Epithelial cell of proximal tubule (primary cell): Measurements from ENCODE around the gene CACNG4. TPM values are rescaled to one million over a fixed set of nuclear protein-coding genes. Genes with fewer than 3 reads are reported as not detected.

Experiments
- DNase-seq: peaks from one replicate; pipeline ENCODE4 v3.0.0-alpha.2; 2011; ENCODE audit warnings: low read depth
- H3K4me3 ChIP-seq: 2 replicates; pipeline ENCODE4 v1.5.1; 2011; ENCODE audit warnings: low read depth, mild to moderate bottlenecking, low read length
- CTCF ChIP-seq: conservative IDR thresholded peaks from 2 replicates; pipeline ENCODE4 v1.5.1; 2012; ENCODE audit warnings: low read depth, mild to moderate bottlenecking, low read length
- total RNA-seq: library from RNA; depleted of rRNA; stranded (reverse); fragments of >200 nt; gene quantifications from 2 replicates; pipeline ENCODE4 v1.2.3, GENCODE V29; 2015

CACNG4 gene
- total RNA-seq, 1 donor from 2014 or later: 0.29 TPM

- no peak for DNase-seq
- H3K4me3 ChIP-seq: no peak overlapping the region
- no peak for TF ChIP-seq CTCF
Measured at GRCh38 chr17:67021196-67021595, 56.7 kb downstream of the CACNG4 start.

GRCh38 chr17:67021743-67022450, 57.4 kb downstream of the CACNG4 start:
- no peak overlapping the region for H3K4me3 ChIP-seq
- DNase-seq: no peak
- TF ChIP-seq CTCF: no peak

- no peak for TF ChIP-seq CTCF
- no peak overlapping the region for H3K4me3 ChIP-seq
- DNase-seq: no peak
Measured at GRCh38 chr17:67022451-67022810, 57.9 kb downstream of the CACNG4 start.

GRCh38 chr17:67024736-67025135, 60.2 kb downstream of the CACNG4 start:
- DNase-seq: no peak
- no peak overlapping the region for H3K4me3 ChIP-seq
- no peak for TF ChIP-seq CTCF

GRCh38 chr17:67025216-67025792, 60.8 kb downstream of the CACNG4 start:
- no peak for TF ChIP-seq CTCF
- no peak for DNase-seq
- H3K4me3 ChIP-seq: no peak overlapping the region

GRCh38 chr17:67026341-67026740, 61.8 kb downstream of the CACNG4 start:
- H3K4me3 ChIP-seq: no peak overlapping the region
- no peak for DNase-seq
- TF ChIP-seq CTCF: no peak
